Hepatic stellate cell (primary cell): ENCODE data around the gene HMX1.

Source experiments
- DNase-seq: peaks from one replicate; pipeline ENCODE4 v3.0.0; 2011; ENCODE audit warnings: low spot score

Gene HMX1

GRCh38 chr4:8840816-8841455 is 30.7 kb downstream of the HMX1 start:
- DNase-seq = no peak

GRCh38 chr4:8840006-8840793 is 31.4 kb downstream of the HMX1 start:
- no peak for DNase-seq

GRCh38 chr4:8838961-8839431 is 32.6 kb downstream of the HMX1 start:
- DNase-seq = no peak

- DNase-seq = no peak
Observed at GRCh38 chr4:8838296-8838960, 33.2 kb downstream of the HMX1 start.

- DNase-seq = no peak
Observed at GRCh38 chr4:8837181-8837841, 34.3 kb downstream of the HMX1 start.

- no peak for DNase-seq
Observed at GRCh38 chr4:8836664-8837171, 34.9 kb downstream of the HMX1 start.

GRCh38 chr4:8835521-8836365 is 35.9 kb downstream of the HMX1 start:
- DNase-seq = no peak

- DNase-seq = no peak
Observed at GRCh38 chr4:8834681-8835220, 36.9 kb downstream of the HMX1 start.

- DNase-seq = no peak
Observed at GRCh38 chr4:8832113-8832915, 39.3 kb downstream of the HMX1 start.

GRCh38 chr4:8831221-8832112 is 40.2 kb downstream of the HMX1 start:
- no peak for DNase-seq

- DNase-seq = no peak
Observed at GRCh38 chr4:8830611-8831200, 40.9 kb downstream of the HMX1 start.

GRCh38 chr4:8830056-8830455 is 41.6 kb downstream of the HMX1 start:
- DNase-seq = no peak

GRCh38 chr4:8829584-8829983 is 42.1 kb downstream of the HMX1 start:
- DNase-seq = no peak

GRCh38 chr4:8828869-8829268 is 42.8 kb downstream of the HMX1 start:
- DNase-seq = no peak

GRCh38 chr4:8821151-8821950 is 50.3 kb downstream of the HMX1 start:
- no peak for DNase-seq

- DNase-seq = no peak
Observed at GRCh38 chr4:8820178-8821102, 51.2 kb downstream of the HMX1 start.
